ENCODE measurements around the gene RAB3GAP2. TPM values are rescaled to one million over a fixed set of nuclear protein-coding genes. Genes with fewer than 3 reads are reported as not detected.

RAB3GAP2 gene
- total RNA-seq, 1 experiment from 2014 or later, result 19.8 TPM

Small RNA genes within 50 kb of the gene (small RNA-seq; reads per million reads assigned to genes)
- gene MIR194-1 (0 to 0.02 reads per million in 2 experiments), gene MIR215 (0 to 0.33 reads per million in 2 experiments), gene MIR664A (0 reads per million in 2 experiments), gene SNORA36B (0.08 to 0.38 reads per million in 2 experiments)

Other genes starting within 250 kb of the RAB3GAP2 start
- gene EPRS1, start 225.9 kb downstream of the RAB3GAP2 start, total RNA-seq (2014; rRNA removed; shearing (Covaris generic)), result 145 and 153 TPM in 2 replicates
- gene BPNT1, start 182.7 kb downstream of the RAB3GAP2 start, total RNA-seq (2014; rRNA removed; shearing (Covaris generic)), result 30.1 and 33.4 TPM in 2 replicates
- 157 and 158 TPM in 2 replicates for gene IARS2, start 178.3 kb downstream of the RAB3GAP2 start, total RNA-seq (2014; rRNA removed; shearing (Covaris generic))